ENCODE measurements around the gene NLRP6.
"Not testable (repeated sequence)": the region's sequence is repeated elsewhere in the genome, so short reads cannot be mapped to it uniquely, and the experiment has no call there.

Gene NLRP6

DNA sequence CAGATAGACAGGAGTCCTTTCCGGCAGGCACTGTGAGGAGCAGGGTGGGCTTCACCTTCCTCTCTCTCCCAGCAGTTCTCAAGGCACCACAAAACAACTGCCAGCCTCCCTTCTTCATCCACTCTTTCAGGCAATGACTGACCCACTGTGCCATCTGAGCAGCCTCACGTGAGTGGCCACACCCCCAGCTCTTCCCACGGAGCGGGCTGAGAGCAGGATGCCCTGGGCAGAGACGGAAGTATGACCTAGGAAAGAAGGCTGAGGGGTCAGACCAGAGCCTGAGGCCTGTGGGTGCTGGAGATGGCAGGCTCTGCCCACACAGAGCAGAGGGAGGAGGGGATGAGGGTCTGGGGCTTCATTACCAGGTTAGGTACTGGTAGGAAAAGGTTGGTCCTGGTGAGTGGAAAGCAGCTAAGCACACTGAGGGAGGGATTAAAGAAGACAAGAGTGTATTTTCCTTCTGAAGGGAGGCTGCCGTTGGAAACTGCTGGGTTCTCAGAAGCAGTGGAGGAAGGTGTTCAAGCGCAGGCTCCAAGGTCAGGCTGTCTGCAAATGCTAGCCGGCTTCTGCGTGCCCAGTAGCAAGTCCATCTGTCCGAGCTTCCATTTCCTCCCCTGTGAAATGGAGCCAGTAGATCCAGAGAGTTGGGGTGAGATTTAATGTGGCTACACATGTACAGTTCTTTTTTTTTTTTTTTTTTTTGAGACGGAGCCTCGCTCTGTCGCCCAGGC lies 4.6 kb downstream of the NLRP6 start:
- DNase-seq, result no peak

DNA sequence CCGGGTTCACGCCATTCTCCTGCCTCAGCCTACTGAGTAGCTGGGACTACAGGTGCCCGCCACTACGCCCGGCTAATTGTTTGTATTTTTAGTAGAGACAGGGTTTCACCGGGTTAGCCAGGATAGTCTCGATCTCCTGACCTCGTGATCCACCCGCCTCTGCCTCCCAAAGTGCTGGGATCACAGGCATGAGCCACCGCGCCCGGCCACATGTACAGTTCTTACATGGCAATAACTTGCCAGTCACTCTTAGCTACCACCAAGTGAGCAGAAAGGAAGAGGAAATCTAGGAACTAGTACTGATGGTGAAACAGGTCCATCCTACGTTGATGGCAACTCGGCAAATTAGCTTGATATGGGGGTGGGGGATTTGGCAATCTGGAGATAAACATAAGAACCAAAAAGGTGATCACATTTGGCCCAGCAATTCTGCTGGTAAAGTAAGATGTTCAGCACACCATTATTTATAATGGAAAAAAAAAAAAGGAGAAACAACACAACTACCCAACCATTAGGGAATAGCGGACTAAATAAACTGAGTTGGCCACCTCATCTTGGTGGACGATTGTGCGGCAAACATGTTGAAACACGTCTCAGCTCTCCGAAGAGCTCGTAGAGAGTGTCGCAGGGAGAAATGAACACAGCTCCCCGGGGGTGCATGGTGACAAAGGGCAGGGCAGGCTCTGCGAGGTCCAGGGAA lies 5.3 kb downstream of the NLRP6 start:
- DNase-seq, result no peak

DNA sequence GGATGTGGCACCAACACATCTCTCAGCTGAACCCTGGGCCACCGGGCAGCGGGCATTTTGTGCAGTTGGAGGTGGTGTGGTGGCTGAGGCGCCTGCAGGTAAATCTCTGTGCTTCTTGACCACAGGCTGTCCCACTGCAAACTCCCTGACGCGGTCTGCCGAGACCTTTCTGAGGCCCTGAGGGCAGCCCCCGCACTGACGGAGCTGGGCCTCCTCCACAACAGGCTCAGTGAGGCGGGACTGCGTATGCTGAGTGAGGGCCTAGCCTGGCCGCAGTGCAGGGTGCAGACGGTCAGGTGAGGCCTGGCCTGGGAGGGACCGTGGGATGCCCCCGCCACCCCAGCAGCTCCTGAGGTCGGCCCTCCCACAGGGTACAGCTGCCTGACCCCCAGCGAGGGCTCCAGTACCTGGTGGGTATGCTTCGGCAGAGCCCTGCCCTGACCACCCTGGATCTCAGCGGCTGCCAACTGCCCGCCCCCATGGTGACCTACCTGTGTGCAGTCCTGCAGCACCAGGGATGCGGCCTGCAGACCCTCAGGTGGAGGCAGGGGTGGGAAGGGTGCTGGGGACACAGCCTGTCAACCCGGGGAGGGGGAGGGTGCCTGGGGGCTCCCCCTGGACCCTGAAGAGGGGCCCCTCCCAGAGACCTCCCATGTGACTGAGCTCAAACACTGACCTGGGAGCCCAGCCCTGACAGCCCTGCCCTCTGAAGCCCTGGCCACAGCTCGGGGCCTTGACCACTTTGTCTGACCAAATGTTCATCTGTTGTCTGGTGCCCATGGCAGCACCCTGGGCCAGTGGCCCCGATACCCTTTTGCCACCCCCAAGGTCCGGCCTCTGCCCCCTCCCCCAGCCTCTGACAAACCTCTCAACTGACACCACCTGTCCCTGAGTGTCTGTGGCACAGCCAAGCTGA lies 6.2 kb downstream of the NLRP6 start:
- peak; percentile 40 for DNase-seq

- peak; percentile 32 for DNase-seq
These were observed 7.0 kb downstream of the NLRP6 start for GRCh38 chr11:285021-285893.

GRCh38 chr11:285894-286220 lies 7.7 kb downstream of the NLRP6 start:
- DNase-seq, result no peak

DNA sequence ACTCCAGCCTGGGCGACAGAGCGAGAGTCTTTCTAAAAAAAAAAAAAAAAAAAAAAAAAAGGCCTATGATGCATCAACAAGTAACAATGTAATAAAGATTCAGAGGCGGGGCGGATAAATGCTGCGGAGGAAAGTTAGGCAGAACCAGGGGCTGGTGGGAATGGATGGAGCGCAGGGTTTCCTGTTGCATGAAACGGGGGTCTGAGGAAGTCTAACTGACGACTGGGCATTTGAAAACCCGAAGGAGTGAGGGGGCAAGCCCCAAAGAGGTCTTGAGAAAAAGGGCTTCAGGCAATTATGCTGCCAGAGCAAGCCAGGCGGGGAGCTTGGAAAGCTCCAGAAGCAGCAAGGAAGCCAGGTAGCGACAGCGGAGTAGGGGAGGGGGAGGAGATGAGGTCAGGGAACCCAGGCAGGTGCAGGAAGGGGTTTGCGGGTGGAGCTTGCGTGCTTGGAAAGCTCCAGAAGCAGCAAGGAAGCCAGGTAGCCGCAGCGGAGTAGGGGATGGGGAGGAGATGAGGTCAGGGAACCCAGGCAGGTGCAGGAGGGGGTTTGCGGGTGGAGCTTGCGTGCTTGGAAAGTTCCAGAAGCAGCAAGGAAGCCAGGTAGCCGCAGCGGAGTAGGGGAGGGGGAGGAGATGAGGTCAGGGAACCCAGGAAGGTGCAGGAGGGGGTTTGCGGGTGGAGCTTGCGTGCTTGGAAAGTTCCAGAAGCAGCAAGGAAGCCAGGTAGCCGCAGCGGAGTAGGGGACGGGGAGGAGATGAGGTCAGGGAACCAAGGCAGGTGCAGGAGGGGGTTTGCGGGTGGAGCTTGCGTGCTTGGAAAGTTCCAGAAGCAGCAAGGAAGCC lies 9.0 kb downstream of the NLRP6 start:
- not testable (repeated sequence) for DNase-seq

GRCh38 chr11:287821-288477 lies 9.7 kb downstream of the NLRP6 start:
- no peak for DNase-seq

DNA sequence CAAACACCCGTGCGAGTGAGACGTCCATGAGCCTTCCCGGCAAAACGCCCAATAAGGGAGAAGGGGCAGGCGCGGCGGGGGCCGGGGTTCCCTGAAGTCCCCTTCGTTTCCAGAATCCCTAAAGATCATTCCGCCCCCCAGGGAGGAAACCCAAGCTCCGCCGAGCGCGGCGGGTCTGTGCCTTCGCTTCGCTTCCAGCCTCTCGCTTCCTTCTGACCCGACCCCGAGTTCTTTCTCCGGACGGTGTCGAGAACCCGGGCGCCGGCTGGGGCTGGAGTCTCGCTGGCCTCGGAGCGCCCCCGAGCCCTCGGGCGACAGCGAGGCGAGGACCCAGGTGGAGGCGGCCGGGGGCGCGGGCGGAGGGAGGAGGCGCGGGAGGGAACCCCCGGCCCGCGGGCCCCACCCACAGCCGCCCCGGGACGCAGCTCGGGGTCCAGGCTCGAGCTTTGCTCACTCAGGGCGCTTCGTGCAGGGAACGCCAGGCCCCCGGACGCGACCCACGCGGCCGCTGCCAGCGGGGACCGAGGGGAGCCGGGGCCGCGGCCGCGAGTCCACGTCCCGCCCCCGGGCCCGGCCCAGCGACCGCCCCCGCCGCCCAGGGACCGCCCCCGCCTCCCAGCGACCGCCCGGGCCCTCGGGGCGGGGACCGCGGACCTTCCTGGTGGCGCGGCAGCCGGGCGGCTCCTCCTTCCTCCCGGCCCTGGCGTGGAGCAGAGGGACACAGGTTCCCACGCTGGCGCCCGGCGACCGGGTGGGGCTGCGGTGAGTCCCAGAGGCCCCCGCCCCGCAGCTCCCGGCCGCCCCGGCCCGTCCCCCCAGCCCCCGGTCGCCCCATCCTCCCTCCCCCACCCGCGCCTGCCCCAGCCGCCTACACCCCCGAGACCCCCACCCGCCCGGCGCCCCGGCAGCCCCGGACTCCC lies 10.5 kb downstream of the NLRP6 start, which contains the start of gene PGGHG:
Gene PGGHG (plus strand): TSS at position 649 of the 920 bp plus-strand sequence. CDS start 691 bp downstream, outside the sequence.
- peak; percentile 65 for DNase-seq

GRCh38 chr11:289398-289711 lies 11.1 kb downstream of the NLRP6 start:
- DNase-seq, result peak; percentile 45

- peak; percentile 44 for DNase-seq
These were observed 11.8 kb downstream of the NLRP6 start for GRCh38 chr11:289712-290620.

DNA sequence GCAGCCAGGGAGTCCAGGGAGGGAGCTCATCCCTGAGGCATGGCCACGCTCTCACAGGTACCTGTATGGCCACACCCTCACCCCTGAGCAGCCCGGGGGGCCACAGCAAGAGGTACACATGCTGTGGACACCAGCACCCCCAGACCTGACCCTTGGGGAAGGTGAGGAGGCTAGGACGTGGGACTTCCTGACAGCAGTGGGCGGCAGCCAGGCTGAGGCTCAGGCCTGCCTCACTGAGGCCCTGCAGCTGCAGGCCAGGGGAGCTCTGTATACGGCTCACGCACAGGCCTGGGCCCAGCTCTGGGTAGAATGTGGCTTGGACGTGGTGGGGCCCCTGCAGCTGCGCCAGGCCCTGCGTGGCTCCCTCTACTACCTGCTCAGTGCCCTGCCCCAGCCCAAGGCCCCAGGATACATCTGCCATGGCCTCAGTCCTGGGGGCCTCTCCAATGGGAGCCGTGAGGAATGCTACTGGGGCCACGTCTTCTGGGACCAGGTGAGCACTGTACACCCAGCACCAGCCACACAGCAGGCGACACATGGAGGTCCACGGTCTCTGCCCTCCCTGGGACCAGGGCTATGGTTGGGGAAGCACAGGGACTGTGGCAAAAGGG lies 12.5 kb downstream of the NLRP6 start:
- DNase-seq, result peak; percentile 33

- DNase-seq, result peak; percentile 35
These were observed 13.3 kb downstream of the NLRP6 start for GRCh38 chr11:291281-292210.

- DNase-seq, result no peak
These were observed 14.3 kb downstream of the NLRP6 start for GRCh38 chr11:292211-293121.

- DNase-seq, result no peak
These were observed 15.2 kb downstream of the NLRP6 start for GRCh38 chr11:293271-293851.

- no peak for DNase-seq
These were observed 15.8 kb downstream of the NLRP6 start for GRCh38 chr11:293852-294661.
